Smooth muscle cell (in vitro differentiated cells): ENCODE results near the gene FIGNL1. TPM values are rescaled to one million over a fixed set of nuclear protein-coding genes. Genes with fewer than 3 reads are reported as not detected.

Experiments
- DNase-seq: peaks from one replicate; lab custom pipeline; 2025; ENCODE audit not compliant: unreplicated experiment; lab: John Stamatoyannopoulos, UW
- H2AFZ ChIP-seq: fragments of 200-600 bp; sonication (generic); 2 replicates; pipeline ENCODE4 v1.6.0; 2016; ENCODE audit warnings: antibody characterized with exemption, low read depth, mild to moderate bottlenecking
- H3F3A ChIP-seq: fragments of 200-600 bp; sonication (generic); 2 replicates; pipeline ENCODE4 v1.6.0; 2017; ENCODE audit warnings: antibody characterized with exemption, low read depth
- H3K27ac ChIP-seq: fragments of 200-600 bp; sonication (generic); 2 replicates; pipeline ENCODE4 v1.5.1; 2016; ENCODE audit warnings: low read depth, mild to moderate bottlenecking
- H3K27me3 ChIP-seq: fragments of 200-600 bp; sonication (generic); 2 replicates; pipeline ENCODE4 v1.6.1; 2016; ENCODE audit warnings: low read depth, mild to moderate bottlenecking
- H3K36me3 ChIP-seq: fragments of 200-600 bp; sonication (generic); 2 replicates; pipeline ENCODE4 v1.5.1; 2016; ENCODE audit warnings: low read depth
- H3K4me1 ChIP-seq: fragments of 200-600 bp; sonication (generic); 2 replicates; pipeline ENCODE4 v1.5.1; 2016; ENCODE audit warnings: low read depth
- H3K4me2 ChIP-seq: fragments of 200-600 bp; sonication (generic); 2 replicates; pipeline ENCODE4 v1.6.0; 2016; ENCODE audit warnings: mild to moderate bottlenecking
- H3K4me3 ChIP-seq: fragments of 200-600 bp; sonication (generic); 2 replicates; pipeline ENCODE4 v1.5.1; 2016; ENCODE audit warnings: mild to moderate bottlenecking
- H3K79me2 ChIP-seq: fragments of 200-600 bp; sonication (generic); 2 replicates; pipeline ENCODE4 v1.6.0; 2016; ENCODE audit warnings: low read depth, mild to moderate bottlenecking
- H3K9ac ChIP-seq: fragments of 200-600 bp; sonication (generic); 2 replicates; pipeline ENCODE4 v1.6.0; 2016; ENCODE audit warnings: low read depth
- H3K9me3 ChIP-seq: fragments of 200-600 bp; sonication (generic); replicated peaks from 2 replicates; pipeline ENCODE4 v1.5.1; 2016; ENCODE audit warnings: low read depth
- H4K20me1 ChIP-seq: fragments of 200-600 bp; sonication (generic); 2 replicates; pipeline ENCODE4 v1.6.0; 2016; ENCODE audit warnings: low read depth
- CTCF ChIP-seq: fragments of 200-600 bp; sonication (generic); IDR thresholded peaks from 2 replicates; pipeline ENCODE4 v1.5.1; 2017; ENCODE audit warnings: borderline replicate concordance, mild to moderate bottlenecking, antibody characterized with exemption; ENCODE audit not compliant: insufficient read depth, poor library complexity, severe bottlenecking
- WGBS: methylation state at CpG from one replicate; pipeline ENCODE4 v1.1.7; 2016; ENCODE audit warnings: low lambda C conversion rate; 5-methylcytosine and 5-hydroxymethylcytosine counted together
- polyA plus RNA-seq: library from polyadenylated mRNA; unstranded; fragments of >200 nt; fragmentation: Nextera tagmentation; extraction: Ambion mirVana; gene quantifications from 2 replicates; pipeline ENCODE4 v1.2.1, GENCODE V29; 2016
- total RNA-seq: library from RNA; depleted of rRNA; stranded (reverse); fragments of >200 nt; gene quantifications from 2 replicates; pipeline ENCODE4 v1.2.3, GENCODE V29; 2014

FIGNL1 gene
- total and polyA plus RNA-seq, 2 experiments from 2014 or later: 6.3 to 10.8 TPM

GRCh38 chr7:50399635-50400034 lies 50.5 kb downstream of the FIGNL1 start:
- Histone ChIP-seq H3K27ac (no peak overlapping the region), H3K4me1 (no peaks in the 10 kb centered on the region), H3K9ac (no peak overlapping the region), H2AFZ (no peak overlapping the region), H3K9me3 (no peaks in the 10 kb centered on the region), H3K36me3 (no peaks in the 10 kb centered on the region), H3F3A (no peaks in the 10 kb centered on the region), H3K4me3 (no peak overlapping the region), H4K20me1 (no peaks in the 10 kb centered on the region), H3K27me3 (peaks cover 69% of the 10 kb centered on the region), H3K4me2 (no peak overlapping the region), H3K79me2 (no peaks in the 10 kb centered on the region)
- 90% methylated on average over 15 of the region's 21 CpGs for WGBS
- DNase-seq: no peak
- no peak for TF ChIP-seq CTCF

- Histone ChIP-seq H3K36me3 (no peaks in the 10 kb centered on the region), H3K27me3 (peaks cover 70% of the 10 kb centered on the region), H2AFZ (no peak overlapping the region), H3K4me1 (no peaks in the 10 kb centered on the region), H3K9ac (no peak overlapping the region), H3K4me3 (no peak overlapping the region), H3K79me2 (no peaks in the 10 kb centered on the region), H3K9me3 (no peaks in the 10 kb centered on the region), H3F3A (no peaks in the 10 kb centered on the region), H3K4me2 (no peak overlapping the region), H3K27ac (no peak overlapping the region), H4K20me1 (no peaks in the 10 kb centered on the region)
- WGBS: 100% methylated on average over 1 of the region's 1 CpG
- no peak for DNase-seq
- TF ChIP-seq CTCF: no peak
Observed at GRCh38 chr7:50399206-50399605, 50.9 kb downstream of the FIGNL1 start.

DNA sequence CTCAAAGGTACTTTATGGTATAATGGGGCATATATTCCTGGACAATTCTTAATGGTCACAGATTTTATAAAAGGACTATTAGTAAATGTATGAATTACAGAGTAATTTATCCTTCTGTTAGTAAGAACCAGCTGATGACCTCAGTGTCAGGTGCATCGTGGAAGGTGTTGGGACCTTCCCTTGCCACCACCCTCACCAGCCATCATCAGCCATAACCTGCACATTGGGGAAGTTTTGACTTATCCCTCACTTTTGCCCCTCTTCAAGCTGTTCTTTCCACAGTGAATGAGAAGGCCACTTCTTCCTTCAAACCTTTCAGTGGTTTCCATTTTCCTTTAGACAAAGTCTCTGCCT lies 52.2 kb downstream of the FIGNL1 start:
- Histone ChIP-seq H3K9ac (no peak overlapping the region), H3F3A (no peaks in the 10 kb centered on the region), H4K20me1 (no peaks in the 10 kb centered on the region), H2AFZ (no peak overlapping the region), H3K79me2 (no peaks in the 10 kb centered on the region), H3K4me3 (no peak overlapping the region), H3K4me1 (no peaks in the 10 kb centered on the region), H3K27me3 (peaks cover 73% of the 10 kb centered on the region), H3K4me2 (no peak overlapping the region), H3K27ac (no peak overlapping the region), H3K9me3 (no peaks in the 10 kb centered on the region), H3K36me3 (no peaks in the 10 kb centered on the region)
- no peak for DNase-seq
- WGBS: 100% methylated on average over 1 of the region's 1 CpG
- no peak for TF ChIP-seq CTCF

GRCh38 chr7:50397320-50397970 lies 52.7 kb downstream of the FIGNL1 start:
- WGBS: 84% methylated on average over 2 of the region's 2 CpGs

More at GRCh38 chr7:50397320-50397970, 52.7 kb downstream of the FIGNL1 start:
- no peaks in the 10 kb centered on the region for H3K9me3 ChIP-seq
- no peaks in the 10 kb centered on the region for H3K36me3 ChIP-seq
- no peak overlapping the region for H3K27ac ChIP-seq
- H2AFZ ChIP-seq: no peak overlapping the region
- H3K9ac ChIP-seq: no peak overlapping the region
- H3K79me2 ChIP-seq: no peaks in the 10 kb centered on the region
- no peak for DNase-seq
- H4K20me1 ChIP-seq: no peaks in the 10 kb centered on the region
- H3K27me3 ChIP-seq: peaks cover 73% of the 10 kb centered on the region
- no peak for TF ChIP-seq CTCF
- no peaks in the 10 kb centered on the region for H3F3A ChIP-seq
- H3K4me3 ChIP-seq: no peak overlapping the region
- no peaks in the 10 kb centered on the region for H3K4me1 ChIP-seq
- H3K4me2 ChIP-seq: no peak overlapping the region
